ENCODE results near the gene PCBP3.

Gene PCBP3

GRCh38 chr21:45853703-45854342, 210.3 kb downstream of the PCBP3 start:
- no peak overlapping the region for H3K4me3 ChIP-seq (replicated peaks; ENCODE audit: low read depth, low read length)
- no peak for TF ChIP-seq CTCF (IDR thresholded peaks at IDR 0.05; ENCODE audit: low read depth, low read length, missing control alignments)
- no peak for DNase-seq (ENCODE audit: extremely low read depth, low read depth)

GRCh38 chr21:45854690-45855247, 211.2 kb downstream of the PCBP3 start:
- no peak for TF ChIP-seq CTCF (IDR thresholded peaks at IDR 0.05; ENCODE audit: low read depth, low read length, missing control alignments)
- no peak overlapping the region for H3K4me3 ChIP-seq (replicated peaks; ENCODE audit: low read depth, low read length)
- DNase-seq (ENCODE audit: extremely low read depth, low read depth) = no peak

GRCh38 chr21:45855248-45855811, 211.8 kb downstream of the PCBP3 start:
- no peak overlapping the region for H3K4me3 ChIP-seq (replicated peaks; ENCODE audit: low read depth, low read length)
- TF ChIP-seq CTCF (IDR thresholded peaks at IDR 0.05; ENCODE audit: low read depth, low read length, missing control alignments) = no peak
- no peak for DNase-seq (ENCODE audit: extremely low read depth, low read depth)

GRCh38 chr21:45856442-45856841, 212.9 kb downstream of the PCBP3 start:
- no peak for TF ChIP-seq CTCF (IDR thresholded peaks at IDR 0.05; ENCODE audit: low read depth, low read length, missing control alignments)
- no peak for DNase-seq (ENCODE audit: extremely low read depth, low read depth)
- no peak overlapping the region for H3K4me3 ChIP-seq (replicated peaks; ENCODE audit: low read depth, low read length)

GRCh38 chr21:45856906-45857305, 213.4 kb downstream of the PCBP3 start:
- no peak for TF ChIP-seq CTCF (IDR thresholded peaks at IDR 0.05; ENCODE audit: low read depth, low read length, missing control alignments)
- DNase-seq (ENCODE audit: extremely low read depth, low read depth) = no peak
- H3K4me3 ChIP-seq (replicated peaks; ENCODE audit: low read depth, low read length) = no peak overlapping the region

GRCh38 chr21:45857761-45858160, 214.2 kb downstream of the PCBP3 start:
- H3K4me3 ChIP-seq (replicated peaks; ENCODE audit: low read depth, low read length) = no peak overlapping the region
- TF ChIP-seq CTCF (IDR thresholded peaks at IDR 0.05; ENCODE audit: low read depth, low read length, missing control alignments) = no peak
- DNase-seq (ENCODE audit: extremely low read depth, low read depth) = no peak

Measured in HFF-Myc (cell line).